Measurements from ENCODE around the gene SMIM36.

DNA sequence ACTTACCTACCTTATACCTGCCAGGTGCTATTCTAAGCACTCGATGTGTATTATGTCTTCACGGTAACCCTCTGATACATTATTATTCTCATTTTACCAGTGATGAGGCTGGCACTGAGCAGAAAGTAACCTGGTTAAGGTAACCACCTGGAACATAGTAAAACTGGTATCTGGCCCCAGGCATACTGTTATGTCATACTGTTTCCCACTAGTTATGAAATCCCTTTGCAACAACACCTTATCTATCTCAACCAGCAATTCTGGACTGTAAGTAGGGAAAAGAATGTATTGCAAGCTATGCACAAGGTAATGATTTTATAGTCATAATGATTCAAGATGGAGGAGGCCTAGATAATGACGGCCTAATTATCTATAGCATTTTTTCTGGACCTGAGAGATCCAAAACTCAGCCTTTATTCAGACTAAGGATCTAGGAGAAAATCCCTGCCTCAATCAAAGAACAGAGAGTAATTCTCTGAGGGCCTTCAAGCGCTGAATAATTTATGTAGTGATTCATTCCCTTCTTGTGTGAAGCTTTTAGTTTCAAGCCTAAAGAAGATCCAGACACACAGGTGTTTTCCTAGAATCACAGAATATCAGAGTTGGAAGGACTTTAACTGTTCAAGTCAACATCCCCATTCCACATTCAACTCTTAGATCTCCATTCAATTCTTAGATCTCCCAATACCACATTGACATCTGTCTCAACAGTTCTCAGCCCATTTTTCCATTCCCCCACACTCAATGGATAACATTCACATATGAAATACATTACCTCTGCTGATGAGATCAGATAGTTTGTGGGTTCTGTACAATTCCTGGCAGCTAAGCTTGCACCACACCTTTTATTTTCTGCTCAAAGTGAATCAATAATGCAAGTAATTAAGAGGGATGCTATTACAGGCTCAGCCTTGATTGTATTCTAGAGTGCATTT lies 74.8 kb downstream of the SMIM36 start:
- TF ChIP-seq, protein P1, sequence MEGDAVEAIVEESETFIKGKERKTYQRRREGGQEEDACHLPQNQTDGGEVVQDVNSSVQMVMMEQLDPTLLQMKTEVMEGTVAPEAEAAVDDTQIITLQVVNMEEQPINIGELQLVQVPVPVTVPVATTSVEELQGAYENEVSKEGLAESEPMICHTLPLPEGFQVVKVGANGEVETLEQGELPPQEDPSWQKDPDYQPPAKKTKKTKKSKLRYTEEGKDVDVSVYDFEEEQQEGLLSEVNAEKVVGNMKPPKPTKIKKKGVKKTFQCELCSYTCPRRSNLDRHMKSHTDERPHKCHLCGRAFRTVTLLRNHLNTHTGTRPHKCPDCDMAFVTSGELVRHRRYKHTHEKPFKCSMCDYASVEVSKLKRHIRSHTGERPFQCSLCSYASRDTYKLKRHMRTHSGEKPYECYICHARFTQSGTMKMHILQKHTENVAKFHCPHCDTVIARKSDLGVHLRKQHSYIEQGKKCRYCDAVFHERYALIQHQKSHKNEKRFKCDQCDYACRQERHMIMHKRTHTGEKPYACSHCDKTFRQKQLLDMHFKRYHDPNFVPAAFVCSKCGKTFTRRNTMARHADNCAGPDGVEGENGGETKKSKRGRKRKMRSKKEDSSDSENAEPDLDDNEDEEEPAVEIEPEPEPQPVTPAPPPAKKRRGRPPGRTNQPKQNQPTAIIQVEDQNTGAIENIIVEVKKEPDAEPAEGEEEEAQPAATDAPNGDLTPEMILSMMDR (conservative IDR thresholded peaks at IDR 0.05; ENCODE audit: low read length): no peak
- no peak for TF ChIP-seq EZH2phosphoT487 (IDR thresholded peaks at IDR 0.05; ENCODE audit: borderline replicate concordance, low read depth, low read length)
